Fibroblast of the conjunctiva (primary cell): ENCODE measurements around the gene PIGBOS1.
A peak's percentile ranks its signal among the peaks of the same experiment; 100 is the strongest.
"Not testable (repeated sequence)": the region's sequence is repeated elsewhere in the genome, so short reads cannot be mapped to it uniquely, and the experiment has no call there.

Experiments
- DNase-seq: peaks from one replicate; pipeline ENCODE4 v3.0.0-alpha.2; 2010; ENCODE audit warnings: low read depth

Gene PIGBOS1

DNA sequence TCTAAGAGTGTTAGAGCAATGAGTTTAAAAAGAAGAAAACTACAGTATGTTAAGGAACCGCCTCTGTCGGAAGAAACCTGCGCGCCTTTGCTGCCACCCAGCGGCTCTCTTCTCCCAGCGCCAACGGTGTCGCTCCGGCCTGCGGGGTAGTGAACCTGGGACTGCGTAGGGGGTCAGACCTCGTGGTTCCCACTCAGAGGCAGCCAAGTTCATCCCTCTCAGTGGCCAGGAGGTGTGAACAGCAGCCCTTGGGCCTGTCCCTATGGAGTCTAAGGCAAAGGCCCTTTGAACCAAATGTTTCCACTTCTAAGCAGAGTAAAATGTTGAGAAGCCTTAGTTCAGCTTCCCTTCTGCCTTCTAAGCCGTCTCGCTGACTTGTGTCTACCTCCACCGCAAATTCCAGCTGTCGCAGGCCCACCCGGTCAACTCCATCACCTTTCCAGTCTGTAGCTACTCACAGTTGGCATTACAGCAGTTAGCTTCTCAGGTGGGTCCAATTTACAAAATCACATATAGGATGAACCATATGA is 28.3 kb downstream of the PIGBOS1 start:
- DNase-seq = peak; percentile 66

DNA sequence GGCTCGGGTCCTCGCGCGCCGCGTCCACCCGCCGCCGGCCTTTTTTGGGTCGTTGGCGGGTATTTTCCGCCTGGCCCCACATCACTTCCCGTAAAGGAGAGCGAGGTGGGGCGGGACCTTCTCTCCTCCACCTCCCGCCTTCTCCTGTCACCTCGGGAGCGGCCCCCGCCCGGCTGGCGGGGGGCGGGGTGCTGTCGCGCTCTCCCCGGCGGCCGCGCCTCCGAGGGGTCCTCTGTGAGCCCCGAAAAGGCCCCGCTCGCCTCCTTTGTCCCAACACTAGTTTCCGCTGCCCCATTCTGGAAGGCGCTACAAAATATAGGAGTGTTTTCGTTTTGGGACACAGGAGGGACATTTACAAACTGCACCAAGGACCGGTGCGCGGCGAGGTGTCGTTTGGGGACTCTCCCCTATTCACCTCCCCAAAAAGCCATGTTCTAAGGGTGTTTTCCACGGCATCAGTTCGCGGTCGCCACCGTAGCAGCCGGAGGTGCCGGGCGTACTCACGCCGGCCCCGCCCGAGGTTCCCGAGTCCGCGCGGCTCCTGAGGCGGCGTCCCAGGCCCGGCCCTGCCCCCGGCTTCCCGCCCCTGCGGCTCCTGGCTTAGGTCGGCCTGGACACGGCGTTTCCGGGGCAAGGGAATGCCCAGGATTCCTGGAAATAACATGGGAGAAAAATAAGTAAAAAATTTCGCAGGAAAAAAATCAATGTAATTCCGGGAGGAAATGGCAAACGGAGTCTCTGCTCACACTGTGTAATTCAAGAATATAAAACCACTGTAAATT is 29.0 kb downstream of the PIGBOS1 start, which contains the start of gene RAB27A:
RAB27A (minus strand) TSS at position 68 of the 782 bp plus-strand sequence. CDS start 54,879 bp downstream, outside the sequence.
- DNase-seq = peak; percentile 50

- no peak for DNase-seq
Observed at GRCh38 chr15:55289011-55289745, 29.7 kb downstream of the PIGBOS1 start.

DNA sequence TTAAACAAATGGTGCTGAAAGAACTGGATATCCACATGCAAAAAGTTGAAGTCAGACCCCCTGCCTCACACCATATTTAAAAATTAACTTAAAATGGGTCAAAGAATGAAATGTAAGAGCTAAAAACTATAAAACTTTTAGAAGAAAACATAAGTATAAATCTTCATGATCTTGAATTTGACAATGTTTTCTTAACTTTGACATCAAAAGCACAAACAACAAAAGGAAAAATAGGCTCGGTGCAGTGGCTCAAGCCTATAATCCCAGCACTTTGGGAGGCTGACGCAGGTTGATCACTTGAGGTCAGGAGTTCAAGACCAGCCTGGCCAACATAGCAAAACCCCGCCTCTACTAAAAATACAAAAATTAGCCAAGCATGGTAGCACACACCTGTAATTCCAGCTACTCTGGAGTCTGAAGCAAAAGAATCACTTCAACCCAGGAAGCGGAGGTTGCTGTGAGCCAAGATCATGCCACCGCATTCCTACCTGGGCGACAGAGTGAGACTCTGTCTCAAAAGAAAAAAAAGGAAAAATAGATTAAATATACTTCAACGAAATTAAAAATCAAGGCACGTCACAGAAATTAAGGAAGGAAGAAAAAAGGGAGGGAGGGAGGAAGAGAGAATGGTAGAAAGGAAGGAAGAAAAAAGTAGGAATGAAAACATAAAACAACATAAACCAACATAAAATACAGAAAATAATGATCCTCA is 30.8 kb downstream of the PIGBOS1 start:
- no peak for DNase-seq

- DNase-seq = not testable (repeated sequence)
Observed at GRCh38 chr15:55286442-55287189, 32.3 kb downstream of the PIGBOS1 start.

DNA sequence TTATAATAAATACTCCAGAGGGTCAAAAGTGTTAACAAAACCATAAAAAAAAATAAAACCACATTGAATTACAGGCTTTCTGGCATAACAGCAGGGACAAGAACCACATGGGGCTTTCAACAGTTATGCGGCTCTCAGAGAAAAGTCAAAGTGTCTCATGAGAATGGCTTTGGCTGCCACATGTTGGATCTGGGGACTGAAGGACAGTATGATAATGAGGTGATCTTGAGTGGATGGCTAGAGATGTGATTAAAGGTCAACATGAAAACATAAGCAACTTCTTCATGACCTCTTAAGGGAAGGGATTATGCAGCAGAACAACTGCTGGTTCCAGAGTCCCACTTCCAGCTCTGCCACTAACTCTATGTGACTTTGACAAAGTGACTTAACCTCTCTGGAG is 34.5 kb downstream of the PIGBOS1 start:
- no peak for DNase-seq

DNA sequence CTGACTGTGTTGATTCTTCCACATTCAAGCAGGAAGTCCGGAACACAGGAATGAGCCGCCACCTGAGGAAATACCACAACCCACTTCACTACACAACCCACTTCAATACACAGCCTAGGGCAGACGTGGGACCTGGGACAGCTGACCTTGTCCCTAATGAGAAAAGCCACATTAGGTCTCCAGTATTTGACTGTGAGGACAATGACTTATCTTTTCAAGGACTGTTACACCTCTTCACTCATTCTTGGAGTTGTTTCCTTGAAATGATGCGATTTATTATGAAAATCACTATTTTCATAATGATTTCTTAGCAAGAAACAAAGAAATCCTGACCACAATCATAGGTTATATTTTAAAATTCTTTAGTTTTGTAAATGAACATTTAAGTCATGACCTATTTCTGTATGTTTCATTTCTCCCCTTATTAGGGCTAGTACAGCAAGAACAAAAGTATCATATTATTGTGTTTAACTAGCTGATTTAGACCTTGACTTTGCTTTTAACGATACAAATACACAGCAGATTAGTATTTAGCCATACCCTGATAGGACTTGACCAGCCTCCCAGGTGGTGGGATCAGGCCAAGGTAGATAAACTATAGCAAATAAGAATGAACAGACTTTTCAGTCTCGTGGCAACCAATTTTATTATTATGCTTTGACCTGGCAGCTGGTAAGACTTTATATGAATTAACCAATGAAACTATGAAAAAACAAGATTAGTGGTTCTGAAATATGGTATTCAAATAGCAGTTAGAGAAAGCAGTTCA is 35.4 kb downstream of the PIGBOS1 start:
- DNase-seq = no peak

- DNase-seq = no peak
Observed at GRCh38 chr15:55282284-55282833, 36.6 kb downstream of the PIGBOS1 start.

DNA sequence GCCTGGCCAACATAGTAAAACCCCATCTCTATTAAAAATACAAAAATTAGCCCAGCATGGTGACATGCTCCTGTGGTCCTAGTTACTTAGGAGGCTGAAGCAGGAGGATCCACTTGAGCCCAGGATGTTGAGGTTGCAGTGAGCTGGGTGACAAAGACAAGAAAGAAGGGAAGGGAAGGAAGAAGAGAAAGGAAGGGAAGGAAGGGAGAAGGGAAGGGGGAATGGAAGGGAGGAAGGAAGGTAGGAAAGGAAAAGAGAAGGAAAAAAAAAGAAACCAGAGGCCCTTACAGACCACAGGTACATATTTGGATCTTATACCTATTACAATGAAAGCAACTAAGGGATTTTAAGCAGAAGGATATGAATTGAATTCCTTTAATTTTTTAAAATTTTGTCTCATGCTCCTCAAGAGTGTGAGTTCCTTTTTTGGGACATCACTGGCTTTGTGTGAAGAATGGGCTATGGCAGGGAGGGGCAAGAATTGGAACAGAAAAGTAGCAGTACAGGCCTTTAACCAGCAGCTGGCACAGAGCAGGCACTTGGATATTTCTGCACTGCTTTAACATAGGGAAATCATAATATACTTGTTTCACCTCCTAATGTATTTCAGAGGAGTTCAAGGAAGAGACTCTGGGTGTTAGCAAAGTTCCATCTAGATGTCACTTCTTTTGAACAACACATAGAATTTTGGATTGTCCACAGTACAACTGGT is 37.2 kb downstream of the PIGBOS1 start:
- DNase-seq = no peak

GRCh38 chr15:55280589-55280988 is 38.3 kb downstream of the PIGBOS1 start:
- DNase-seq = not testable (repeated sequence)

DNA sequence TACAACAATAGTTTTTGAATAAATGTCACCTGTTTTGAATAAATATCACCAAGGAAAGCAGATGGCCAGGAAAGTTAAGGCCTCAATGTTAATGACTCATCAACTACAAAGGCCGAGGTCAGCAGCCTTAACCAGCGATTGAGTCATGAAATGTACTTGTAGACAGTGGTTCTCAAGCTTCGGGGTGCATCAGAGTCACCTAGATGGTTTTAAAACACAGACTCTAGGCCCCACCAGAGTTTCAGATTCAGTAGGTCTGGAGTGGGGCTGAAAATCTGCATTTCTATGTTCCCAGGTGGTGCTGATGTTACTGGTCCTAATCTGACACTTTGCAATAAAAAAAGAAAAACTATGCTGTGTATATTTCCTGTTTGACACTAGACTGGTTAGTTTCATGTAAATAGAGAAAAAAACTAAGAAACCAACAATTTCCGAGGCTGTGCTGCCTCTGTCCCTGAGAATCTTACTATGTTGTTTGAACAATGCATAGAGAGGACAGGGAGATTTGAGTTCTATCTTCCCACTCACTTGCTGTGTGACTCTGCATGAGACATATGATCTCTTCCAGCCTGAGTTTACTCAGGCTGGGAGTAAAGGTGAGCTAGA is 39.1 kb downstream of the PIGBOS1 start:
- DNase-seq = peak; percentile 78

GRCh38 chr15:55279100-55279745 is 39.7 kb downstream of the PIGBOS1 start:
- no peak for DNase-seq

- DNase-seq = no peak
Observed at GRCh38 chr15:55277715-55278114, 41.2 kb downstream of the PIGBOS1 start.

DNA sequence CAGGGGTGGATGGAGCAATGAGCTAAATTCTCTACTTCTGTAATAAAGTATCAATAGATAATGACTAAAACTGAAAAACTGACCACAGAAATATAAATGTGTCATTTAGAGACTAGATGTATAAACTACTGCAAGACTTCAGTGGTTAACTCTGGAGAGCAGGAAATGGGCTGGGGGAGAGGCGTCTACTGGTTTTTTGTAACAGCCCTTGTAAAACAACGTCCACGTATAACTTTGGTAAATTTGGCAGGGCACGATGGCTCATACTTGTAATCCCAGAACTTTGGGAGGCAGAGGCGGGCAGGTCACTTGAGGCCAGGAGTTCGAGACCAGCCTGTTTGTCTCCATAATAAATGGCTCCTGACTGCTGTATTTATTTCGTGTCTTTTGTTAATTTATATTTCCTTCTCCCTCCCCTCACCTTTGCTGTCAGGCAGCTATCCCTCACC is 41.8 kb downstream of the PIGBOS1 start:
- DNase-seq = no peak

GRCh38 chr15:55276324-55276723 is 42.6 kb downstream of the PIGBOS1 start:
- no peak for DNase-seq

DNA sequence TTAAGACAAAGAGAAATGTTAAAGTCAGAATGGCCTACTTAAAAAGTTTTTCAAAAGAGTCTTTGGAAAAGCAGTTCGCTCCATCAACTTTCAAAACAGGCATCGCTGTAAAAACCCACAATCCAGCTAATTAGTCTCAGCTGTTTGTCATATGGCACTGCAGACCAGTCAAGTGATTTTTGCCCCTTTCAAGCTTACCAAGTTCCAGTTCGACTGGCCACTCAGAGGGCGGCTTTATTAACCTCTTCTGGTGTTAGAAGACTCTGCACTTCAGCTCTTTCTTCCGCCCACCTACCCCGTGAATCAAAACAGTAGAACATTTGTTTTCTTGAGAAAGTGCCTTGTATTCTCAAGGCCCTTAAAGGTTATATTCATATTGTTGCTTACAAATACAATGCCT is 48.6 kb downstream of the PIGBOS1 start:
- no peak for DNase-seq

GRCh38 chr15:55268176-55268695 is 50.7 kb downstream of the PIGBOS1 start:
- DNase-seq = no peak

DNA sequence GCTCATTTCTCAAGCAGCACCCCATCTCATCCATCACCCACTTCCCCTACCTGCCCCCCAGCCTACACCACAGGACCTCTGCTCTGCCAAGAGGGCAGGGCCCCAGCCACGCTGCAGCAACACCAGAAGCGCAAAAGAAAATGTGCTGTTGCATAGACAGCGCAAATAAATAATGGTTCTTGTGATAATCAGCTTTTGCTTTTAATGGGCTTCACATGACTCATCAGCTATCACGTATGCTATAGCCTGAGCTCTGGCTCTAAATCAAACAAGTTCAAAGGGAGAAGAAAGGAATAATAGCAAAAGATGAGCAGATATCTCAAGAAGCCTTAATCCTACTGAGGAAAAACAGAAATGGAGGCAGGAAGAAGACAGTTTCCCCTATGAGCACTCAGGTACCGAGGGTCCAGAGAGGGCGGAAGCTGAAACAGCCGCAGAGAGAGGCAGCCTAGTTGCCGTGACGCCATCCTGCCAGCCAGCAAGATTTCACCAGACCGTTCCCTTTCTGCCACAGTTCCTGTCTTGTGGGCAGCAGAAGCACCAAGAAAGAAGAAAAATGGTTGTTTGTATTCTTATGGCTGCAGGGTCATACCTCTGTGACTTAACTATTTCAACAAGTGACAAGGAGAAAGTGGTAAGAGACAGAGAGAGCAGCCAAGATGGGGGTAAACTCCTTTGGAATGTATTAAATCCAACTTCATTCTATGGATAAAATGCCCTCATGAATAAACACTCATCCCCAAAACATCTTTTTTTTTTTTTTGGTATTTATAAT is 51.3 kb downstream of the PIGBOS1 start:
- no peak for DNase-seq
